ENCODE measurements around the gene ARHGAP4.

Gene ARHGAP4

GRCh38 chrX:153925739-153926551 is at the start of gene ARHGAP4:
Gene ARHGAP4, minus strand, starts transcription at chrX:153926264. Its CDS starts 62 bp downstream, at chrX:153926202.
- no peak for DNase-seq

DNA sequence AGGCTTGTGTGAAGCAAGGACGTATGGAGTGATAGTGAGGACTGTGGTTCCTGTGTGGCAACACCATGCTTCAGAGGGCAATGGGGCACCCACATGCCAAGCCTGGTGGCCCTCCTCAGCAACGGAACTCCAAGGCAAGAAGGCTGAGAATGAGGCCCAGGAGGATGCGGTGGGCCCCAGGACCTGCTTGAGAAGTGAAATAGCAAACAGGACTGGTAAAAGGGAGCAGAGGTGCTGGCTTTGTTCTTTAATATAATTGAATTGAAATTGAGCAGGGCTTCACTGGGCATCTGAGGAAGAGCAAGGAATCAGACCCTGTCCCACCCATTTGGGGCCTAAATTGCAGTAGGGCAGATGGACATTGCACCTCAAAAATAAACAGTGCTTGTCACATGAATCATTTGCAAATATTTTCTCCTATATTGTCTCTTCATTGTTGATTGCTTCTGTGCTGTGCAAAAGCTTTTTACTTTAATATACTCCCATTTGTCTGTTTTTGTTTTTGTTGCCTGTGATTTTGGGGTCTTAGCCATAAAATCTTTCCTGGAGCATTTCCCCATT is 48.7 kb upstream of the ARHGAP4 start:
- DNase-seq: no peak

DNA sequence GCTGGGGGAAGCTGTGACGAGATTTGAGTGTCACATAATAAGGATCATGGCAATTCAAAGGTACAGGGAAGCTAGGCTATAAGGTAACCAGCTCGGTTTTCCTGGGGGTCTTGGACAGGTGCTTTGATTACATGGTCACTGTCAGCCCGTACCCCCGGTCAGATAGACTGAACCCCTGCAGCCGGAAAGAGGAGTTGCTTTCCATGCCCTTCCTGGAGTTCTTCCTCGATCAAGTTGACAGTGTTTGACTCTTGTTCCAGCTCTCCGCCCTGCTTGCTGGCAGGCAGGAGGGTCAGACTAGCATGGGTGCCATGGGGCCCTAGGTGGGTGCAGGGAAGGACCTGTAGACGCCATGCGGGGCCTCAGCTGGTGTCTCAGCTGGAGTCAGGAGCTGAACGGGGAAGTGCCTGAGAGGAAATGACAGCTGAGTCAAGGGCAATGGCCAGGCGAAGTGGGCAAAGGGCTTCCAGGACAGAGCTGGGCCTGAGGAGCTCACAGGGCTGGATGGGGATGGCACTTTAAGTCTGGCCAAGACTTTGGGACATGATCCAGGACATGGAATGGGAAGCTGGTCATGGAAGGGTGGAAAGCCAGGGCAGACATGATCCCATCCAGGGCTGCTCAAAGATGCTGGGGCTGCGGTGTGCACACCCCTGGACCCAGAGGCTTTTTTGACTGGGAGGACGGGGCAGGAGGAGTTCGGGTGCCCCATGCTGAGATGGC is 48.1 kb upstream of the ARHGAP4 start:
- no peak for DNase-seq

GRCh38 chrX:153973127-153974002 is 47.3 kb upstream of the ARHGAP4 start:
- peak in 1 of 2 experiments; percentile 38 for DNase-seq

GRCh38 chrX:153972368-153973126 is 46.5 kb upstream of the ARHGAP4 start, which contains the start of gene TMEM187:
Gene TMEM187, plus strand, starts transcription at chrX:153972754. Its CDS starts 9,309 bp downstream, at chrX:153982063.
- peak; percentile 85 to 86 for DNase-seq

GRCh38 chrX:153971450-153972367 is 45.6 kb upstream of the ARHGAP4 start, which contains the start of gene HCFC1:
Gene HCFC1, minus strand, starts transcription at chrX:153971818. Its CDS starts 978 bp downstream, at chrX:153970840.
- DNase-seq: peak; percentile 84 to 85

DNA sequence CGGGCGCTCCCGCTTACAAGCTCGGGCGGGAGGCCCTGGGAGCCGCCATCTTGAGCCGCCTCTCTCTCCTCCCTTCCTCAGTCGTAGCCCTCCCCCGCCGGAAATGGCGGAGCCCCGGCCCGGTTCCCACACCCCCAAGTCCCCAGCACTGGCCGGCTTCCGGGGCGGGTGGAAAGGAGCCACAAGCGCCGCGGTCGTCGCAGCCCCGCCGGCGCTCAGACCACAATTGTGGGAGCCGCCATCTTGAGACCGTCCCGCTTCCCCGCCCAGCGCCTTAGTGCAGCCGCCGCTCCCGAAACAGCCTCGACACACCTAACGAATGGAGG is 45.0 kb upstream of the ARHGAP4 start:
- DNase-seq: peak; percentile 43 to 70

DNA sequence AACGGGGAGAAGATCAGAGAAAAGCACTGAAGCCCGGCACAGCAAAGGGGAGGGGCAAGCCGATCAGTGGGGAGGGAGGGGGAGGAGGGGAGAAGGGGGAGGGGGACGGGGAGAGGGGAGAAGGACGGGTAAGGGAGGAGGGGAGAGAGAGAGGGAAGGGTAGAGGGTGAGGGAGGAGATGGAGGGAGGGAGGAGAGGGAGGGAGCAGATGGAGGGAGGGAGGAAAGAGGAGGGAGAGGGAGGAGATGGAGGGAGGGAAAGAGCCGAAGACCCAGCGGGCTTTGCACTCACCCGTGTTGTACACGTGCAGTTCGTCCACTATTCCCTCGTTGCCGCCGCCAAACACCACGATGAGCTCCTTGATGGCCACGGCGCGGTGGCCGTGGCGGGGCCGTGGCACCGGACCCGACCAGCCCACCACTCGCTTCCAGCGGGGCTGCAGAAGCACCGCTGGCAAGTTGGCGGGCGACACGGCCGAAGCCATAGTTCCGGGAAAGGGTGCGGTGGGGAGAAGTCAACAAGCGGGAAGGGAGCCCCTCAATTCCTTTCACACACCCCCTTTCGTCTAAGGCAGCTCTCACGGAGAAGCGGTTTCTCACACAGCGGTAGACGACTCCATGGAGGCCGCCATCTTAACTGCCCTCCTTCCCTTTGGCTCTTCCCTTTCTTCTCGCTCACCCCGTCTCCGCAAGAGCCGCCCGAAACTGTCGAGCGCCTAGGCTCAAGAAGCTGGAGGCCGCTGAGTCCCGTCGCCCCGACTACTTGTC is 44.5 kb upstream of the ARHGAP4 start:
- peak in 1 of 2 experiments; percentile 18 for DNase-seq

DNA sequence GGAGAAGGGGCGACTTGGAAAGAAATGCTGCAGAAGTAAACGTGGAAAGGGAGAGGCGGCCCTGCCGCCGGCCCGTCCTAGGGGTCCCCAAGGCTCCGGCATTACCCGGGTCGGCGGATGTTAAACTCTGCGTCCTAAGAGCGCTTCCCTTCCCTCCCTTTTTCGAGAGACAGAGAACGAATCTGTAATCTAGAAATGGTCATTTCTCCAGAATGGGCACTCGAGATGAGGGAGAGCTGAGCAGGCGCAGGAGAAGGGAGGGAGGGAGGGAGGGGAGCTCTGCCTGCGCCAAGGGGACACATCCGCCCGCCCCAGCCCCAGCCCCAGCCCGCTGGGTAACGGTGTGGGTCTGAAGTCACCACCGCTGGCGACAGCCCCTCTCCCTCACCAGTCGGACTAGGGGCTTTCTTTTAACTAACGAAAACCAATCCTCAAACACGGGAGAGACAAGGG is 43.9 kb upstream of the ARHGAP4 start:
- DNase-seq: peak in 1 of 2 experiments; percentile 10

DNA sequence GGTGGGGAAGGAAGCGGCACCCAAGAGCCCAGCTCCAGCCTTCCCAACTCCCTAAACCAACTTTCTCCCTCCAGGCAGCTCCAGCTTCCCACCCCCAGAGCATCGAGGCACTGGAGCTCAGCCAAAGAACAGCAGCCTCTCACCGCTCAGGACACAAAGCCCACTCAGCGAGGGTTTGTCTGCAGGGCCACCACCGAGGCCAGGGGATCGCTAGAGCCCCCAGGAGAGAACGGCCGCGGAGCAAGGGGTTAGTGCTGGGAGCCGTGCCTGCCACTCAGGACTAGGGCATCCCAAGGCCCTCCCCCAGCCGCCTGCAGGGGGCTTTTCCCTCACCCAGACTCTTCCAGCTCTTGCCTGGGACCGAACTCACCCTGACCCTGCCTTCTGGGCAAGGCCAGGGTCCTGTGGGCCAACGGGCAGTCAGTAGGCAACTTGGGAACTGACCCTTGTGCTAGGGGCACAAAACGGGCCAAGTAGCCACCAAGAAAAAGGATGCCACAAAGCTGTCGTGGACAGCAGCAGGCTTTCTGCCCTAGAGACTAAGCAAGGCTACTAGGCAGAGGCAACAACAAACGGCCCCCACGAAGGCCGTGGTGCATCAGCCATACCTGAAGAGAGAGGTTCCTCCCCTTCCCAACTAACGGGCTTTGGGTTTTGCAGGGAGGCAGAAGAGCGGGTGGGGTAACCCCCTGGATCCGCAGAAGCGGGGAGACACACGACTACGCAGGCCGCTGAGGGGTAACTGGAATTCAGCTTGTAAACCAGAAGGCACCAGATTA is 43.2 kb upstream of the ARHGAP4 start:
- DNase-seq: no peak

DNA sequence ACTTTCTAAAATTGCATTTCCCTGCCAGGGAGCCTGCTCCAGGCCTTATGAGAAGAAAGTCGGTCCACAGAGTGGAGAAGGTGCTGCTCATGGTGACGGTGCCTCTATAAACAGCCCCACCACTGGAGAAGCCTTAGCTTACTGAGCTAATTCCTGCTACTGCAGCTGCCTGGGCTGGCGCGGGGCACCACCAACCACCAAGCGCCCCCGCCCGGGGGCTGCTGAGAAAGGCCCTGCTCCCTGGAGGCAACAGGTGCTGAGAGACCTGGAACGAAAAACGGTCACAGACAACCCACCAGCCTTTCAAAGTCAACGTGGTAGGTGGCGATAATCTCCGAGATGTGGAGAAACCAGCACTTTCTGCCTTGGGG is 42.7 kb upstream of the ARHGAP4 start:
- no peak for DNase-seq

DNA sequence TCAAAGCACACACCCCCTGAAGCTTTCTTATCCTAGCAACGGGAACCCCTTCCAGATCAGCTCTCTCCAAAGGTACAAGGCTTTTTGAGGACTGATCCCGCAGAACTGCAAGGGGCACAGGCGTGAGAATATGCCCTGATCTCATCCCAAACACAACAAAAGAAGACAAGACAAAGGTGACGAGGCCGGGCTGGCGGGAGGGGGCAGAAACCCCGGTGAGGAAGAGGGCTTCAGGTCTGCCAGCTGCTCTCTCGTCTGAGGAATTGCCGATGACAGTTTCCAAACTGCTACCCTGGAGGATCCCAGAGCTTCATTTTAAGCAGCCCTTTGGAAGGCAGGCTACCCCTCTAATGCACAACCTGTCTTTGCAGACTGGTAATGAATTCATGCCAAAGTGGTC is 42.2 kb upstream of the ARHGAP4 start:
- DNase-seq: no peak

- no peak for DNase-seq
These were observed 41.6 kb upstream of the ARHGAP4 start for GRCh38 chrX:153967536-153968224.

GRCh38 chrX:153966841-153967535 is 40.9 kb upstream of the ARHGAP4 start:
- no peak for DNase-seq

GRCh38 chrX:153966283-153966688 is 40.2 kb upstream of the ARHGAP4 start:
- no peak for DNase-seq

DNA sequence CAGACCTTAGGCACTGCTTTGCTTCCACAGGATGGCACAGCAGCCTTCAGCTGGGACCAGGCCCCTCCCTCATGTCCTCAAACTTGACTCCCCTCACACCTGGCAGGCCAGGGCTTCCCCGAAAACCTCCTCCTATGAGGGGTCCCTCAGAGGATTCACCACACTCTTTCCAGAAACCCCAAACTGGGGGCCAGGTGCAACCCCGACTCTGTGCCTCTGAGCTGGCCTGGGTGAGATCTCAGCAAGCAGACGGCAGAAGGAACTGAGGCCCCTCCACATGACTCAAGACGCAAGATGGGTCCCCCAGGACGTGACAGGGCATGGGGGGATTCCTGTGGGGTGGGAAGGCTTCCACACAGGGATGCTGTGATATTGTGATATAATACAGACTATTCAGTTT is 39.3 kb upstream of the ARHGAP4 start:
- no peak for DNase-seq

DNA sequence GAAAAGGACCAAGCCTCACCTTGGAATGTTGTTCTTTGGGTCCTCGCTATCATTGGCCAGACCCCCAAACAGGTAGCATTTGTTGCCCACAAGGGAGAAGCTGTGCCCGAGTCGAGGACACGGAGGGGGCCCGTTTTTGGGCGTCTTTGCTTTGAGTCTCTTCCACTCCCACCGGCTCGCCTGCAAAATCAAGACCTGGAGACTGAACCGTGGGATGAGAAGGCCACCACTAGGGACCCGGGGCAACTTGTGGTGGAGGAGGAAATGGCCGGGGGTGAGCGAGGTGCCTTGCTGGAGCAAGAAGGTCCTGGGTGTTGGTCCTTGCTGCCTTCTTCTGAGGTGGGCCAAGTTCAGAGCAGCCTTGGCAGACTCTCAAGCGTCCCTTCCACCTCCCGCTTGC is 38.0 kb upstream of the ARHGAP4 start:
- no peak for DNase-seq

GRCh38 chrX:153963546-153963945 is 37.5 kb upstream of the ARHGAP4 start:
- DNase-seq: no peak

Data from NCI-H2081 (cell line).